GM13977 (cell line): Measurements from ENCODE around the gene EN1.

ENCODE experiments used
- DNase-seq: peaks from one replicate; pipeline ENCODE4 v3.0.0; 2012; ENCODE audit warnings: low spot score
- in situ Hi-C: fragments of 300-500 bp; cut with MboI; formaldehyde crosslinking; loops from one replicate; pipeline ENCODE4 v1.12.0; 2022; ENCODE audit warnings: low sequenced_read_pairs, low pct_unique_long_range_greater_than_20kb, mixed read lengths, inconsistent platforms; ENCODE audit not compliant: unreplicated experiment
- TF ChIP-seq, protein P1 (sequence below): IDR thresholded peaks from 2 replicates; pipeline ENCODE4 v1.5.1; 2012; ENCODE audit warnings: mild to moderate bottlenecking, control low read depth; ENCODE audit not compliant: insufficient read depth; ENCODE audit errors: extremely low read depth, missing control alignments

The EN1 gene

DNA sequence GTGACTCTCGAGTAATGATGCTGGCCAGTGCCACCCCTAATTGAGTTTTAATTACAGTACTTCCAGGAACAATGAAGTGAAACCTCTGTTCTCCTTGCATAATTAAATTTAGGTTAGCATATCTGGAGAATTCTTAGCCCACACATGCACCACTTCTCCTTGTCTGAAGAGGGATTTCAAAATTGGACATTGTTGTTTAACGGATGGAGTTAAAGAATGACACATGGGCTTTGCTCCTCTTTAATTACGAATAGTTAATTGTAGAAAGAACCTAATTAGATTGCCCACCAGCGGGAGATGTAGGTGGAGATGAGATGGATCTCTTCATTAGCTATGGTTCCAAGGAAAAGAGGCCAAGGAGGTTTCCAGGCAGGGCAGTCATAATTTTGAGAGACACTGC lies 33.1 kb upstream of the EN1 start:
- in situ Hi-C loops = loop anchor here (25.0 kb wide), 1 partner anchor 407 kb away; no protein-coding TSS in a partner anchor
- TF ChIP-seq, protein P1, sequence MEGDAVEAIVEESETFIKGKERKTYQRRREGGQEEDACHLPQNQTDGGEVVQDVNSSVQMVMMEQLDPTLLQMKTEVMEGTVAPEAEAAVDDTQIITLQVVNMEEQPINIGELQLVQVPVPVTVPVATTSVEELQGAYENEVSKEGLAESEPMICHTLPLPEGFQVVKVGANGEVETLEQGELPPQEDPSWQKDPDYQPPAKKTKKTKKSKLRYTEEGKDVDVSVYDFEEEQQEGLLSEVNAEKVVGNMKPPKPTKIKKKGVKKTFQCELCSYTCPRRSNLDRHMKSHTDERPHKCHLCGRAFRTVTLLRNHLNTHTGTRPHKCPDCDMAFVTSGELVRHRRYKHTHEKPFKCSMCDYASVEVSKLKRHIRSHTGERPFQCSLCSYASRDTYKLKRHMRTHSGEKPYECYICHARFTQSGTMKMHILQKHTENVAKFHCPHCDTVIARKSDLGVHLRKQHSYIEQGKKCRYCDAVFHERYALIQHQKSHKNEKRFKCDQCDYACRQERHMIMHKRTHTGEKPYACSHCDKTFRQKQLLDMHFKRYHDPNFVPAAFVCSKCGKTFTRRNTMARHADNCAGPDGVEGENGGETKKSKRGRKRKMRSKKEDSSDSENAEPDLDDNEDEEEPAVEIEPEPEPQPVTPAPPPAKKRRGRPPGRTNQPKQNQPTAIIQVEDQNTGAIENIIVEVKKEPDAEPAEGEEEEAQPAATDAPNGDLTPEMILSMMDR = no peak
- DNase-seq = no peak

DNA sequence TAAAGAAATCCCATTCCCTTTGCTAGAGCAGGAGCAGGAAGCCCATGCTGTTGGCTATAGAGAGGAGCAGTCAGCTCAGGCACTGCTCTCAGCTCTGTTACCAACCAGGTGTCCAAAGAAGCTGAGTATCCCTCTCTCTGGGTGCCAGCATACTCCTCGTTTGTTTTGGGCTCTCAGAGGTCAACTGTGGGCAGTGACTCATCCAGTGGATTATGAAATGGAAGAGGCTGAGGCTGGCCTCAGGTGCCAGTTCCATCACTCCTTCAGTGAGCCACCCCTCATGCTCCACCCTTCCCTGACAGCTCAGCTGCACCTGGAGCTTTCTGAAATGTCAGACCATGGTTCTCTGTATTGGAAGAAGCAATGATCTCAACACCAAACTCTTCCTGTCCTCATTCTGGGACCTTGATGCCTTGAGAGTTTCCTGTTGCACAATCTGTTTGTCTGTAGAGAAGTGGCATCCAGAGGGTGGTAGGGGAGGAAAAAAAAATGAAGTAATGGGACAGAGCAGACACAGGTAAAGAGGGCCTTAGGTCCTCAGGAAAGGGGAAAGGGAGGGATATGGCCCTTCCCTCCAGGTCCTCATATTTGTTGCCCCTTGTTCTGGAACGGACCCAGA lies 31.2 kb upstream of the EN1 start:
- DNase-seq = no peak
- TF ChIP-seq, protein P1 = no peak
- in situ Hi-C loops = loop anchor here (25.0 kb wide), 1 partner anchor 409 kb away; no protein-coding TSS in a partner anchor

DNA sequence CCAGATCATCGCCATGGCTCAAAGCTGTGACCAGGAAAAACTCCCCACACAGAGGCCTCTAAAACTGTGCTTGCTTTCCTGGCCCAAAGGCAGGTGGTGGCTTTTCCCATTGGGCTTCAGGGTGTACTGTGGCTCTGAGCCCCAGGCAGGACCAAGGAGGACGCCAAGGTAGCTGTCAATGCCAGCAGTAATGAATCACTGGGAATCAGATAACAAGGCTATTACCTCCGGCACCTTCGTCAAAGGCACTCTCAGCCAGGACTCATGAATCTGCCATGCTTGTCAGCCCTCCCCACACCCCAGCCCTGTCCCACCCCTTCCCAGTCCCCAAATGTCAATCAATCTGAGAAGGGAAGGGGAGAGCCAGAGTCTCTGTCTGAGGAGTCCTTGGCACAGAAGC lies 27.9 kb upstream of the EN1 start:
- in situ Hi-C loops = loop anchor here (25.0 kb wide), 1 partner anchor 412 kb away; no protein-coding TSS in a partner anchor
- TF ChIP-seq, protein P1 = no peak
- no peak for DNase-seq

DNA sequence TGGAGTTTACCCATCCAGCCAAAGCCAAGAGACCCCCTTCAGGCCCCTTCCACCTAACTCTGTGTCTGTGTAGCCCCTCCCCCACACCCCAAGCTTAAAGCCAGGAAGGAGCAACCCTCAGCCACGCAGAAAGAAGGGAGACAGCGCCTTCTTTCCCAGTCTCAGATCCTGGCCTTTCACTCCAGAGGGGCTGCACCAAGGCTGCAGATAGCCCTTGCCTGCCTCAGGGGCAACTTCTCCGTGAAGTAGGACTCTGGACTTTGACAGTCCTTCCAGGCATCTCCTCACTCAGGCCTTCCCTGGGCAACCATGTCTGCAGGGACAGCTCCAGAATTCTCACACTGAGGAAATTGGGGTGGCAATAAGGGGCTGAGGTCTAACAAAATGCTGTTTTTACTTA lies 26.9 kb upstream of the EN1 start:
- DNase-seq = no peak
- TF ChIP-seq, protein P1 = no peak
- in situ Hi-C loops = loop anchor here (25.0 kb wide), 1 partner anchor 837 kb away; no protein-coding TSS in a partner anchor

DNA sequence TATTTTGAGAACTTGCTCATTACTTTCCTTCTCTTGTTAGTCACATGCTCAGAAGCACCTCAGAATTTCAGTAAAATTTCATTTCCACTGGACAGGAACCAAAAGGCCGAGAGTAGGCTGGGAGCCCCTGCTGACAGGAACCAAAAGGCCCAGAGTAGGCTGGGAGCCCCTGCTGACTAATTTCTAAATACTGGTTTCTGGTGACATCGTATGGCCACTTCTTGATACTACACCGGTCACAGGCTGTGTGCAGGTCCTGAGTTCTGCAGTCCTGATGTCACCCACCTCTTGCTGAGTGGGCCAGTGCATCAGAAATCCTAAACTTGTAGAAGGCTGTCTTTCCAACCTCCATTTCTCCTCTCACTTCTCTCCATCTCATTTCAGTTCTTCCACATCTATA lies 17.7 kb upstream of the EN1 start:
- DNase-seq = peak; percentile 75
- in situ Hi-C loops = loop anchor here (25.0 kb wide), 1 partner anchor 828 kb away; no protein-coding TSS in a partner anchor
- TF ChIP-seq, protein P1 = peak; percentile 77

DNA sequence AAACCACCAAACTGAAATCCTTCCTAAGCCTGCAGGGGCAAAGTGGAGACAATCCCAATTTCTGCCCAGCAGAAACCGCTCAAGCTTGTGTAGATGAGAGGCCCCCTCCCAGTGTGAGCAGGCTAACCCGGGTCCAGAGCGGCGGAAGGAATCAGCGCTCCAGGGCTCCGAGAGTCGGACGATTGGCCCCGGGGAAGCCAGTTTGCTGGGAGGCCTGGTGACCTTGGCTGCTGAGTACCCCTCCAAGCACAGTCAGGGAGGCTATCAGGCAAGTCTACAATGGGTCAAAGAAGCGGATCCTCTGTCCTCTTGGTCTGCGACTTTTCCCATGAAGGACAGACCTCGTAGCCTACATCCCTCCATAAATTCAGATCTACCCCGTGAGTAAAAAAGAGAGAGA lies 16.8 kb upstream of the EN1 start:
- in situ Hi-C loops = loop anchor here (25.0 kb wide), 1 partner anchor 827 kb away; no protein-coding TSS in a partner anchor
- no peak for DNase-seq
- TF ChIP-seq, protein P1 = no peak
